Measurements from ENCODE around the gene AP3B1.

The AP3B1 gene

GRCh38 chr5:78269088-78269703 lies 25.3 kb downstream of the AP3B1 start:
- no peak overlapping the region for H3K4me3 Mint-ChIP-seq
- peaks cover 34% of the 10 kb centered on the region for H3K36me3 Mint-ChIP-seq (ENCODE audit: low read depth)
- DNase-seq = no peak
- no peaks in the 10 kb centered on the region for H3K9me3 Mint-ChIP-seq
- no peak overlapping the region for H3K27ac Mint-ChIP-seq
- H3K27me3 Mint-ChIP-seq (ENCODE audit: low read depth, poor library complexity) = no peaks in the 10 kb centered on the region
- H3K4me1 Mint-ChIP-seq = peaks cover 37% of the 10 kb centered on the region
- TF ChIP-seq CTCF (IDR thresholded peaks at IDR 0.05) = peak; percentile 43

- H3K9me3 Mint-ChIP-seq = no peaks in the 10 kb centered on the region
- no peak for DNase-seq
- H3K4me3 Mint-ChIP-seq = no peak overlapping the region
- peaks cover 29% of the 10 kb centered on the region for H3K4me1 Mint-ChIP-seq
- no peak for TF ChIP-seq CTCF (IDR thresholded peaks at IDR 0.05)
- no peaks in the 10 kb centered on the region for H3K27me3 Mint-ChIP-seq (ENCODE audit: low read depth, poor library complexity)
- no peak overlapping the region for H3K27ac Mint-ChIP-seq
- peaks cover 42% of the 10 kb centered on the region for H3K36me3 Mint-ChIP-seq (ENCODE audit: low read depth)
Observed at GRCh38 chr5:78268356-78268755, 26.1 kb downstream of the AP3B1 start.

DNA sequence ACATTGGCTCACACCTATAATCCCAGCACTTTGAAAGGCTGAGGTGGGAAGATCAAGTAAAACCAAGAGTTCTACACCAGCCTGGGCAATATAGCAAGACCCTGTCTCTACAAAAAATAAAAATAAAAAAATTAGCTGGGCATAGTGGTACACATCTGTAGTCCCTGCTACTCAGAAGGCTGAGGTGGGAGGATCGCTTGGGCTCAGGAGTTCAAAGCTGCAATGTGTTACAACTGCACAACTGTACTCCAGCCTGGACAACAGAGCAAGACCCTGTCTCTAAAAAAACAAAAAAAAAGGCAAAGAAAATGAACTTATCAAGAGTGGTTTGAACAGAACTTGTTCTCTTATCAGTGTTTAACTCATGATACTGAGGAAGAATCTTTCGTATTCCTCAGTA lies 29.3 kb downstream of the AP3B1 start:
- Mint-ChIP-seq H3K4me3 (no peak overlapping the region), H3K4me1 (peaks cover 6% of the 10 kb centered on the region), H3K27me3 (ENCODE audit: low read depth, poor library complexity) (no peaks in the 10 kb centered on the region), H3K36me3 (ENCODE audit: low read depth) (peaks cover 61% of the 10 kb centered on the region), H3K9me3 (peaks cover 7% of the 10 kb centered on the region), H3K27ac (no peak overlapping the region)
- no peak for TF ChIP-seq CTCF (IDR thresholded peaks at IDR 0.05)
- DNase-seq = no peak

DNA sequence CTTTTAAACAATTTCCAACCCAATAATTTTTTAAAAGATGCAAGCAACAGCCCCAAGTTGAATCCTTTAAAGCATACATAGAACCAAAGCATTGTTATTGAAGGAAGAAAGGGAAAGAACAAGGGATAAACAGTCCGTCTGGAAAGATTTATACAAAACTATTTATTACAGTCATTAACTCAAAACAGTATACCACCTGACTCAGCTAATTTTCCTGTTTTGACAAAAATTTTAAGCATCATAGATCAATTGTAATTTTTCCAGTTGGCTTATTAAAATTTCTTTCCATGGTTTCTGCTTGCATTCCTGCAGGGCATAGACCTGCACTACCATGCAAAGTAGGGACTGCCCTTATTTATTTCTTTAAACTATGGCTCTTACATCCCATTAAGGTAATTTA lies 29.9 kb downstream of the AP3B1 start:
- Mint-ChIP-seq H3K27me3 (ENCODE audit: low read depth, poor library complexity) (no peaks in the 10 kb centered on the region), H3K36me3 (ENCODE audit: low read depth) (peaks cover 65% of the 10 kb centered on the region), H3K9me3 (peaks cover 7% of the 10 kb centered on the region), H3K4me1 (peaks cover 6% of the 10 kb centered on the region), H3K27ac (no peak overlapping the region), H3K4me3 (no peak overlapping the region)
- TF ChIP-seq CTCF (IDR thresholded peaks at IDR 0.05) = no peak
- DNase-seq = no peak

DNA sequence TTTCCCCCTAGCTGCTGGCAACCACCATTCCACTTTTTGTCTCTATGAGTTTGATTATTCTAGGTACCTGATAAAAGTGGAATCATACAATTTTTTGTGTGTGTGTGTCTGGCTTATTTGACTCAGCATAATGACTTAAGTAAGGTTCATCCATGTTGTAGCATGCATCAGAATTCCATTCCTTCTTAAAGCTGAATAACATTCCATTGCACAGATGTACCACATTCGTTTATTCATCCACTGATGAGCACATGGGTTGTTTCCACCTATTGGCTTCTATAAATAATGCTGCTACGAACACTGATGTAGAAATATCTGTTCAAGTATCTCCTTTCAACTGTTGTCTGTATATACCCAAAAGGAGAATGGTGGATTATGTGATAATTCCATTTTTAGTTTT lies 33.7 kb downstream of the AP3B1 start:
- no peak for TF ChIP-seq CTCF (IDR thresholded peaks at IDR 0.05)
- Mint-ChIP-seq H3K4me1 (no peaks in the 10 kb centered on the region), H3K4me3 (no peak overlapping the region), H3K27me3 (ENCODE audit: low read depth, poor library complexity) (peaks cover 3% of the 10 kb centered on the region), H3K36me3 (ENCODE audit: low read depth) (peaks cover 94% of the 10 kb centered on the region), H3K27ac (no peak overlapping the region), H3K9me3 (peaks cover 43% of the 10 kb centered on the region)
- no peak for DNase-seq

- Mint-ChIP-seq H3K4me3 (no peak overlapping the region), H3K27me3 (ENCODE audit: low read depth, poor library complexity) (no peaks in the 10 kb centered on the region), H3K9me3 (peaks cover 59% of the 10 kb centered on the region), H3K4me1 (no peaks in the 10 kb centered on the region), H3K36me3 (ENCODE audit: low read depth) (peaks cover 93% of the 10 kb centered on the region), H3K27ac (no peak overlapping the region)
- no peak for TF ChIP-seq CTCF (IDR thresholded peaks at IDR 0.05)
- DNase-seq = no peak
Observed at GRCh38 chr5:78253201-78253600, 41.3 kb downstream of the AP3B1 start.
